CD4-positive, alpha-beta memory T cell (primary cell): ENCODE data around the gene ECI1. TPM values are rescaled to one million over a fixed set of nuclear protein-coding genes. Genes with fewer than 3 reads are reported as not detected.
"Not testable (repeated sequence)": the region's sequence is repeated elsewhere in the genome, so short reads cannot be mapped to it uniquely, and the experiment has no call there.

ENCODE experiments used
- CTCF ChIA-PET: fragments of 350-600 bp; sonication (Branson Sonifier 250); formaldehyde crosslinking; loops from one replicate; lab custom pipeline; 2021; ENCODE audit warnings: inconsistent platforms; ENCODE audit not compliant: partially characterized antibody; lab: Charles Lee
- POLR2A ChIA-PET: fragments of 350-600 bp; sonication (Branson Sonifier 250); formaldehyde crosslinking; loops from one replicate; lab custom pipeline; 2021; ENCODE audit not compliant: partially characterized antibody; lab: Charles Lee
- DNase-seq, 5 donors: peaks; one replicate each; pipeline versions ENCODE4 v3.0.0 to v3.0.0-alpha.2; 2020 to 2022; ENCODE audit warnings: mixed read lengths in 1 of 5
- H3K27ac ChIP-seq: one replicate; pipeline ENCODE4 v1.7.0; 2013; ENCODE audit warnings: low read depth, low read length
- H3K27me3 ChIP-seq: 2 replicates; pipeline ENCODE4 v1.7.0; 2013; ENCODE audit warnings: mild to moderate bottlenecking, low read length, moderate library complexity; ENCODE audit not compliant: insufficient read depth
- H3K36me3 ChIP-seq: 2 replicates; pipeline ENCODE4 v1.7.0; 2013; ENCODE audit warnings: mild to moderate bottlenecking, low read length, moderate library complexity; ENCODE audit not compliant: insufficient read depth
- H3K4me1 ChIP-seq: 2 replicates; pipeline ENCODE4 v1.7.0; 2013; ENCODE audit warnings: mild to moderate bottlenecking, low read length, moderate library complexity; ENCODE audit not compliant: insufficient read depth
- H3K4me3 ChIP-seq, 2 donors: one replicate each; pipeline ENCODE4 v1.7.0; 2013; ENCODE audit warnings: low read length in 2 of 2, mild to moderate bottlenecking in 1 of 2
- H3K9me3 ChIP-seq, 2 donors: one replicate each; pipeline ENCODE4 v1.7.0; 2013; ENCODE audit warnings: low read length in 2 of 2, control low read depth in 1 of 2; ENCODE audit not compliant: control insufficient read depth in 1 of 2
- H3K27ac Mint-ChIP-seq, 7 donors: one replicate each; pipeline ENCODE4 v1.8.0; 2020 to 2021; ENCODE audit warnings: mixed read lengths in 7 of 7, mild to moderate bottlenecking in 6 of 7, inconsistent platforms in 3 of 7, moderate library complexity in 3 of 7
- H3K27me3 Mint-ChIP-seq, 2 donors: one replicate each; pipeline ENCODE4 v1.8.0; 2020 to 2021; ENCODE audit warnings: mixed read lengths in 2 of 2
- H3K36me3 Mint-ChIP-seq, 2 donors: one replicate each; pipeline ENCODE4 v1.8.0; 2020 to 2021; ENCODE audit warnings: mixed read lengths in 2 of 2, inconsistent platforms in 1 of 2, mild to moderate bottlenecking in 1 of 2
- H3K4me1 Mint-ChIP-seq, 4 donors: one replicate each; pipeline ENCODE4 v1.8.0; 2020 to 2021; ENCODE audit warnings: mixed read lengths in 4 of 4, mild to moderate bottlenecking in 1 of 4
- H3K4me3 Mint-ChIP-seq, 8 donors: one replicate each; pipeline ENCODE4 v1.8.0; 2020 to 2021; ENCODE audit warnings: mixed read lengths in 8 of 8, mild to moderate bottlenecking in 7 of 8, moderate library complexity in 6 of 8, inconsistent platforms in 3 of 8
- H3K9me3 Mint-ChIP-seq, 8 donors: one replicate each; pipeline ENCODE4 v1.8.0; 2020 to 2021; ENCODE audit warnings: mixed read lengths in 8 of 8, mild to moderate bottlenecking in 5 of 8, inconsistent platforms in 3 of 8, moderate library complexity in 1 of 8
- intact Hi-C: fragments of 100-400 bp; cut with micrococcal nuclease; formaldehyde crosslinking; loops from one replicate; pipeline ENCODE4 v1.15.1; 2023
- polyA plus RNA-seq, 2 donors: library from polyadenylated mRNA; unstranded; fragments of 300-500 nt; fragmentation: Illumina TruSeq; gene quantifications; one replicate each; pipeline ENCODE4 v1.2.3, GENCODE V29; 2021
- total RNA-seq, 2 experiments: library from RNA; stranded (reverse); gene quantifications; one replicate each; pipeline ENCODE4 v1.2.3, GENCODE V29; 2021

ECI1 gene
- total and polyA plus RNA-seq, 4 experiments from 2014 or later: 33.0 to 51.1 (median 41.0) TPM

DNA sequence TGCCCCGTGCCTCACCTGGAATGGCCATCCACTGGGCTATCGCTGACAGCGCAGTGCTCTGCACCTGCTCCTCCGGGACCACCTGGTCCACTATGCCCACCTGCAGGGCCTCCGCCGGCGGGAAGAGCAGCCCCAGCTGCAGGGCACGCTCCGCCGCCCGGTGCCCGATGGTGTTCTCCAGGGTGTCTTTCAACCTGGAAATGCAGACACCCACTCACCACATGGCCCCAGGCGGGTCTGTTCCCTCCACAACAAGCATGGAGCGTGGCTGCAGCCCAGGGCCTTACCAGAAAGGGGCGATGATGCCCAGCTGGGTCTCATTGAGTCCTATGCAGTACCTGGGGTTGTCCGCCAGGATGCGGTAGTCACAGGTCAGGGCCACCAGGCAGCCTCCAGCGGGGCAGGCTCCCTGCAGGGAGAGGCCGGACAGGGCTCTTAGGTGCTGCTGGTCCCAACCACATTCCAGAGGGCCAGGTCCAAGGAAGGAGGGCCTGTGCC is 8.3 kb downstream of the ECI1 start:
- Histone ChIP-seq H3K27me3 (no peaks in the 10 kb centered on the region), H3K36me3 (peaks cover 21% of the 10 kb centered on the region), H3K4me3 (no peak overlapping the region), H3K9me3 (no peaks in the 10 kb centered on the region), H3K4me1 (no peaks in the 10 kb centered on the region), H3K27ac (no peak overlapping the region)
- no peaks in the 10 kb centered on the region for H3K27me3 Mint-ChIP-seq
- H3K4me1 Mint-ChIP-seq: peaks cover 0 to 2% (median 0%) of the 10 kb centered on the region in 4 donors
- no peak overlapping the region for H3K4me3 Mint-ChIP-seq
- CTCF ChIA-PET: interaction anchor here (1.4 kb wide), 1 partner anchor 8 kb away, joined by 3 read pairs; the partner anchor contains the start of gene ECI1
- peaks cover 5 to 18% of the 10 kb centered on the region in 2 donors for H3K36me3 Mint-ChIP-seq
- H3K9me3 Mint-ChIP-seq: no peaks in the 10 kb centered on the region
- intact Hi-C loops: no loop called here
- no peak overlapping the region for H3K27ac Mint-ChIP-seq
- POLR2A ChIA-PET: no interaction called here
- no peak for DNase-seq

GRCh38 chr16:2242598-2242997 is 8.8 kb downstream of the ECI1 start:
- ChIA-PET POLR2A (no interaction called here), CTCF (interaction anchor here (1.4 kb wide), 1 partner anchor 9 kb away, joined by 3 read pairs; the partner anchor contains the start of gene ECI1)
- DNase-seq: no peak
- intact Hi-C loops: no loop called here
- Histone ChIP-seq H3K27me3 (no peaks in the 10 kb centered on the region), H3K36me3 (peaks cover 21% of the 10 kb centered on the region), H3K4me1 (no peaks in the 10 kb centered on the region), H3K4me3 (no peak overlapping the region), H3K9me3 (no peaks in the 10 kb centered on the region), H3K27ac (no peak overlapping the region)
- H3K36me3 Mint-ChIP-seq: peaks cover 5 to 18% of the 10 kb centered on the region in 2 donors
- H3K4me1 Mint-ChIP-seq: peaks cover 0 to 2% (median 0%) of the 10 kb centered on the region in 4 donors
- no peaks in the 10 kb centered on the region for H3K9me3 Mint-ChIP-seq
- H3K27ac Mint-ChIP-seq: peak overlapping the region in 2 of 7 donors; percentile 37 to 53
- H3K4me3 Mint-ChIP-seq: no peak overlapping the region
- no peaks in the 10 kb centered on the region for H3K27me3 Mint-ChIP-seq

- CTCF ChIA-PET, H3K27me3 Mint-ChIP-seq, H3K4me1 ChIP-seq, H3K27me3 ChIP-seq, H3K27ac ChIP-seq, H3K4me3 Mint-ChIP-seq, H3K9me3 Mint-ChIP-seq, DNase-seq, H3K9me3 ChIP-seq, intact Hi-C loops, H3K27ac Mint-ChIP-seq, H3K4me3 ChIP-seq, POLR2A ChIA-PET, H3K4me1 Mint-ChIP-seq: not testable (repeated sequence)
- peaks cover 10% of the 10 kb centered on the region for H3K36me3 ChIP-seq
- peaks cover 6 to 13% of the 10 kb centered on the region in 2 donors for H3K36me3 Mint-ChIP-seq
Observed at GRCh38 chr16:2240331-2240730, 11.1 kb downstream of the ECI1 start.

DNA sequence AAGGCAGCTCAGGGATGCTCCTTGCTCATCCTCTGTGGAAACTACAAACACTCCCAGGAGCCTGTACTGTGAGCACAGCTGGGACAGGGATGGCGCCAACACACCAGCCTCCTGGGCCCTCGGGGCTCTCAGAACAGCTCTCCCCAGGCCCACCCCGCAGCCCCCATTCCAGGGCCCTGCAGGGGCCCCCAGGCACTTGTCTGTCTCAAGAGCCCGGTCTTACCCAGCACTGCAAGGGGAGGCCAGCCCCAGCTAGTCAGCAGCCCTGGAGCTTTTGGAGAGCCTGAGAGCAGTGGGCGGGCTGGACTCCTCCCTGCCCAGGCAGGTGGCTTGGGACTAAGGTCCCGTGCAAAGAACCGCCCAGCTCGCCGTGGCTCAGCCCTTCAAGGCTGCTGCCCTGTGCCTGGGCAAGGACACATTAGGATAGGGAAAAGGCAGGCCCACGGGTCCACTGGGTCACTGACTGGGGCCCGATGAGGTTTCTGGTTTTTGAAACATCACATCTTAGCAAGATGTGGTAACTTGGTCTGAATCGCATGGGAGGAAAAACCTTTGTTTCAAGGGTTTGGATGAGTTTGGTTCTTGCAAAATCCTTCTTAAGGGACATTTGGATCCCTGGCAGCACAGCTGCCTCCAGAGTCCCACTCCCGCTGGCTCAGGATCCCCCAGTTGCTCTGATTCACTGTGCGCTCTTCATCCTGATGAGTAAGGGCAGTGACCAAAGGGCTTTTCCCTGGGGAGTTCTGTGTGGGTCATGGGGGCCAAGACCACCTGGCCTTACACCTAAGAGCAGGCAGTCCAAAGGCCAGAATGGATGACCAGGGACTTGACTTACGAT is 12.3 kb downstream of the ECI1 start:
- POLR2A ChIA-PET: interaction anchor here (1.8 kb wide), 1 partner anchor 11 kb away, joined by 7 read pairs; no protein-coding TSS in a partner anchor
- no peak overlapping the region for H3K27ac Mint-ChIP-seq
- CTCF ChIA-PET: no interaction called here

DNA sequence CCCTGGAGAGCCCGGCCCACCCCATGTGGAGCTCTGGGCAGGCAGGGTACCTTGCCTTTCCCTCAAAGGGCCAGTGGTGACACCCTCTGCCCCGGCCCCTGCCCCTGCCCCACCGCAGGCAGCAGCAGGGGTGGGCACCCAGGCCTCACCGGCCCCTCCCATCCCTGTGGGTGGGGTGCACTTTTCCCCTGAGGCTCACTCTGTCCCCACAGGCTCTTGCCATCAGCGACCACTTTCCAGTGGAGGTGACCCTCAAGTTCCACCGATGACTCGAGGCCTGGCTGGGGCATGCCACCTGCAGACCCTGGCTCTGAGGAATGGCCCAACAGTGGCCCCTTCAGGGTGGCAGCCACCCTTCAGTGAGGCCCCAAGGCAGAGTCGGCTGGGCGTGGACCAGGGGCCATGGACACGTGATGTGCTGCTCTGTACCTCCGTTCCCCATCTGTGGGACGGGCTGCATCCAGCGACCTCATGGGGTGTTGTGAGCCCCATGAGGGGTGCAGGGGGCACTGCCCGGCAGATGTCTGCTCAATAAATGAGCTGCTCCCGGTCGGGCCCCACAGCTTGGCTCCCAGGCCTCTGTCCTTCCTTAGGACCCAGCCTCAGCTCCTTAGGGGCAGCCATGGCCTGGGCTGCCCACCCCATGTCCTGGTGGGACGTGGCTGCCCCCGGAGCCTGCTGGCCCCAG is 13.1 kb downstream of the ECI1 start:
- Mint-ChIP-seq H3K9me3 (no peaks in the 10 kb centered on the region), H3K4me1 (peaks cover 0 to 9% (median under 1%) of the 10 kb centered on the region in 4 donors), H3K4me3 (no peak overlapping the region), H3K36me3 (peaks cover 8 to 13% of the 10 kb centered on the region in 2 donors), H3K27ac (no peak overlapping the region), H3K27me3 (no peaks in the 10 kb centered on the region)
- POLR2A ChIA-PET: interaction anchor here (0.5 to 1.8 kb wide), 2 partner anchors 12 to 81 kb away, joined by 3 to 7 read pairs; no protein-coding TSS in a partner anchor
- Histone ChIP-seq H3K4me1 (no peaks in the 10 kb centered on the region), H3K27me3 (no peaks in the 10 kb centered on the region), H3K36me3 (peaks cover 17% of the 10 kb centered on the region), H3K27ac (no peak overlapping the region), H3K9me3 (no peaks in the 10 kb centered on the region), H3K4me3 (no peak overlapping the region)
- peak in 1 of 5 donors; percentile 36 for DNase-seq
- CTCF ChIA-PET: no interaction called here
- intact Hi-C loops: no loop called here

More for the DNA sequence above, 12.3 kb downstream of the ECI1 start:
- no peaks in the 10 kb centered on the region for H3K9me3 ChIP-seq
- no peak for DNase-seq
- H3K4me1 ChIP-seq: no peaks in the 10 kb centered on the region
- Mint-ChIP-seq H3K9me3 (no peaks in the 10 kb centered on the region), H3K36me3 (peaks cover 8 to 15% of the 10 kb centered on the region in 2 donors), H3K27me3 (no peaks in the 10 kb centered on the region), H3K4me1 (peaks cover 0 to 9% (median under 1%) of the 10 kb centered on the region in 4 donors), H3K4me3 (no peak overlapping the region)
- intact Hi-C loops: no loop called here
- no peak overlapping the region for H3K27ac ChIP-seq
- no peaks in the 10 kb centered on the region for H3K27me3 ChIP-seq
- H3K36me3 ChIP-seq: peaks cover 15% of the 10 kb centered on the region
- H3K4me3 ChIP-seq: no peak overlapping the region

DNA sequence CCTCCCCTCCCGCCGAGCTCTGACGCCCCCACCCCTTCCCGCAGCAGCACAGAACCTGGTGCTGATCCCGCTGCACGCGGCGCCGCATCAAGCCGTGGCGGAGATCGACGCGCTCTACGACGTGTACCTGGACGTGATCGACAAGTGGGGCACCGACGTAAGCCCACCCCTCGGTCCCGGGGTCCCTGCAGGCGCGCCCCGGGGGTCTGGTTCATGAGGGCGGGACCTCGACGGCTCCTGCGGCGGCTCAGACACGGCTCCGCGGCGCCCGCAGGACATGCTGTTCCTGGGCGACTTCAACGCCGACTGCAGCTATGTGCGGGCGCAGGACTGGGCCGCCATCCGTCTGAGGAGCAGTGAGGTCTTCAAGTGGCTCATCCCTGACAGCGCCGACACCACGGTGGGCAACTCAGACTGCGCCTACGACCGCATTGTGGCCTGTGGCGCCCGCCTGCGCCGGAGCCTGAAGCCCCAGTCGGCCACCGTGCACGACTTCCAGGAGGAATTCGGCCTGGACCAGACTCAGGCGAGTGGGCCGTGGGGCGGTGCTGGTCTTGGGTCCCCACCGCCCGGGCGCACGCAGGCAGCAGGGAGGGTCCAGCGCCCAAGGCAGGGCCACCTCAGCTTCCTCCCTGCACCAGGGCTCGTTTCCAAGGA is 13.8 kb downstream of the ECI1 start:
- Histone ChIP-seq H3K27ac (no peak overlapping the region), H3K4me3 (no peak overlapping the region), H3K27me3 (no peaks in the 10 kb centered on the region), H3K36me3 (peaks cover 20% of the 10 kb centered on the region), H3K4me1 (no peaks in the 10 kb centered on the region), H3K9me3 (no peaks in the 10 kb centered on the region)
- Mint-ChIP-seq H3K9me3 (no peaks in the 10 kb centered on the region), H3K27me3 (no peaks in the 10 kb centered on the region), H3K27ac (no peak overlapping the region), H3K36me3 (peaks cover 8 to 16% of the 10 kb centered on the region in 2 donors), H3K4me1 (peaks cover 0 to 9% (median under 1%) of the 10 kb centered on the region in 4 donors), H3K4me3 (no peak overlapping the region)
- CTCF ChIA-PET: no interaction called here
- POLR2A ChIA-PET: interaction anchor here (0.5 kb wide), 1 partner anchor 82 kb away, joined by 3 read pairs; no protein-coding TSS in a partner anchor
- no peak for DNase-seq
- intact Hi-C loops: no loop called here
